Smooth muscle cell (in vitro differentiated cells): ENCODE data around the gene KLF11. TPM values are rescaled to one million over a fixed set of nuclear protein-coding genes. Genes with fewer than 3 reads are reported as not detected.
"Not testable (repeated sequence)": the region's sequence is repeated elsewhere in the genome, so short reads cannot be mapped to it uniquely, and the experiment has no call there.

ENCODE experiments used
- DNase-seq: peaks from one replicate; lab custom pipeline; 2025; ENCODE audit not compliant: unreplicated experiment; lab: John Stamatoyannopoulos, UW
- H2AFZ ChIP-seq: fragments of 200-600 bp; sonication (generic); 2 replicates; pipeline ENCODE4 v1.6.0; 2016; ENCODE audit warnings: antibody characterized with exemption, low read depth, mild to moderate bottlenecking
- H3F3A ChIP-seq: fragments of 200-600 bp; sonication (generic); 2 replicates; pipeline ENCODE4 v1.6.0; 2017; ENCODE audit warnings: antibody characterized with exemption, low read depth
- H3K27ac ChIP-seq: fragments of 200-600 bp; sonication (generic); 2 replicates; pipeline ENCODE4 v1.5.1; 2016; ENCODE audit warnings: low read depth, mild to moderate bottlenecking
- H3K27me3 ChIP-seq: fragments of 200-600 bp; sonication (generic); 2 replicates; pipeline ENCODE4 v1.6.1; 2016; ENCODE audit warnings: low read depth, mild to moderate bottlenecking
- H3K36me3 ChIP-seq: fragments of 200-600 bp; sonication (generic); 2 replicates; pipeline ENCODE4 v1.5.1; 2016; ENCODE audit warnings: low read depth
- H3K4me1 ChIP-seq: fragments of 200-600 bp; sonication (generic); 2 replicates; pipeline ENCODE4 v1.5.1; 2016; ENCODE audit warnings: low read depth
- H3K4me2 ChIP-seq: fragments of 200-600 bp; sonication (generic); 2 replicates; pipeline ENCODE4 v1.6.0; 2016; ENCODE audit warnings: mild to moderate bottlenecking
- H3K4me3 ChIP-seq: fragments of 200-600 bp; sonication (generic); 2 replicates; pipeline ENCODE4 v1.5.1; 2016; ENCODE audit warnings: mild to moderate bottlenecking
- H3K79me2 ChIP-seq: fragments of 200-600 bp; sonication (generic); 2 replicates; pipeline ENCODE4 v1.6.0; 2016; ENCODE audit warnings: low read depth, mild to moderate bottlenecking
- H3K9ac ChIP-seq: fragments of 200-600 bp; sonication (generic); 2 replicates; pipeline ENCODE4 v1.6.0; 2016; ENCODE audit warnings: low read depth
- H3K9me3 ChIP-seq: fragments of 200-600 bp; sonication (generic); replicated peaks from 2 replicates; pipeline ENCODE4 v1.5.1; 2016; ENCODE audit warnings: low read depth
- H4K20me1 ChIP-seq: fragments of 200-600 bp; sonication (generic); 2 replicates; pipeline ENCODE4 v1.6.0; 2016; ENCODE audit warnings: low read depth
- WGBS: methylation state at CpG from one replicate; pipeline ENCODE4 v1.1.7; 2016; ENCODE audit warnings: low lambda C conversion rate; 5-methylcytosine and 5-hydroxymethylcytosine counted together
- polyA plus RNA-seq: library from polyadenylated mRNA; unstranded; fragments of >200 nt; fragmentation: Nextera tagmentation; extraction: Ambion mirVana; gene quantifications from 2 replicates; pipeline ENCODE4 v1.2.1, GENCODE V29; 2016
- total RNA-seq: library from RNA; depleted of rRNA; stranded (reverse); fragments of >200 nt; gene quantifications from 2 replicates; pipeline ENCODE4 v1.2.3, GENCODE V29; 2014
- TF ChIP-seq, protein P1 (sequence below): fragments of 200-600 bp; sonication (generic); IDR thresholded peaks from 2 replicates; pipeline ENCODE4 v1.5.1; 2017; ENCODE audit warnings: borderline replicate concordance, mild to moderate bottlenecking, antibody characterized with exemption; ENCODE audit not compliant: insufficient read depth, poor library complexity, severe bottlenecking

KLF11 gene
- total and polyA plus RNA-seq, 2 experiments from 2014 or later, result 9.9 to 12.7 TPM

DNA sequence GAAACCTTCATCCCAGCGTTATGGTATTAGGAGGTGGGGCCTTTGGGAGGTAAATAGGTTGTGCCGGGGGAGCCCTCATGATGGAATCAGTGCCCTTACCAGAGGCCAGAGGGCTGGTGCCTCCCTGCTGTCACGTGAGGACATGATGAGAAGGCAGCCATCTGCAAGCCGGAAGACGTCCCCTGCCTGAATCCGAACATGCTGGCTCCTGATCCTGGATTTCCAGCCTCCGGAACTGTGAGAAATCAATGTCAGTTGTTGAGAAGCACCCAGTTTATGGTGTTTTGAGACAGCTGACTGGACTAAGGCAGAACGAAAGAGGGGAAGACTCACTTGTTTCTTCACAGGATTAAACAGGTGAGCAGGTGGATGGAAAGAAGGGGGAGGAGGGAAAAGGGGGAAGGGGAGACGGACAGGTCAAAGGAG, 13.0 kb upstream of the KLF11 start:
- Histone ChIP-seq H2AFZ (no peak overlapping the region), H3K36me3 (no peaks in the 10 kb centered on the region), H3K4me2 (no peak overlapping the region), H3F3A (no peaks in the 10 kb centered on the region), H3K27me3 (no peaks in the 10 kb centered on the region), H4K20me1 (no peaks in the 10 kb centered on the region), H3K4me3 (no peak overlapping the region), H3K79me2 (no peaks in the 10 kb centered on the region), H3K9me3 (no peaks in the 10 kb centered on the region), H3K4me1 (peaks cover 11% of the 10 kb centered on the region), H3K9ac (no peak overlapping the region), H3K27ac (no peak overlapping the region)
- no peak for DNase-seq
- TF ChIP-seq, protein P1, sequence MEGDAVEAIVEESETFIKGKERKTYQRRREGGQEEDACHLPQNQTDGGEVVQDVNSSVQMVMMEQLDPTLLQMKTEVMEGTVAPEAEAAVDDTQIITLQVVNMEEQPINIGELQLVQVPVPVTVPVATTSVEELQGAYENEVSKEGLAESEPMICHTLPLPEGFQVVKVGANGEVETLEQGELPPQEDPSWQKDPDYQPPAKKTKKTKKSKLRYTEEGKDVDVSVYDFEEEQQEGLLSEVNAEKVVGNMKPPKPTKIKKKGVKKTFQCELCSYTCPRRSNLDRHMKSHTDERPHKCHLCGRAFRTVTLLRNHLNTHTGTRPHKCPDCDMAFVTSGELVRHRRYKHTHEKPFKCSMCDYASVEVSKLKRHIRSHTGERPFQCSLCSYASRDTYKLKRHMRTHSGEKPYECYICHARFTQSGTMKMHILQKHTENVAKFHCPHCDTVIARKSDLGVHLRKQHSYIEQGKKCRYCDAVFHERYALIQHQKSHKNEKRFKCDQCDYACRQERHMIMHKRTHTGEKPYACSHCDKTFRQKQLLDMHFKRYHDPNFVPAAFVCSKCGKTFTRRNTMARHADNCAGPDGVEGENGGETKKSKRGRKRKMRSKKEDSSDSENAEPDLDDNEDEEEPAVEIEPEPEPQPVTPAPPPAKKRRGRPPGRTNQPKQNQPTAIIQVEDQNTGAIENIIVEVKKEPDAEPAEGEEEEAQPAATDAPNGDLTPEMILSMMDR, result no peak
- WGBS, result 67% methylated on average over 9 of the region's 9 CpGs

DNA sequence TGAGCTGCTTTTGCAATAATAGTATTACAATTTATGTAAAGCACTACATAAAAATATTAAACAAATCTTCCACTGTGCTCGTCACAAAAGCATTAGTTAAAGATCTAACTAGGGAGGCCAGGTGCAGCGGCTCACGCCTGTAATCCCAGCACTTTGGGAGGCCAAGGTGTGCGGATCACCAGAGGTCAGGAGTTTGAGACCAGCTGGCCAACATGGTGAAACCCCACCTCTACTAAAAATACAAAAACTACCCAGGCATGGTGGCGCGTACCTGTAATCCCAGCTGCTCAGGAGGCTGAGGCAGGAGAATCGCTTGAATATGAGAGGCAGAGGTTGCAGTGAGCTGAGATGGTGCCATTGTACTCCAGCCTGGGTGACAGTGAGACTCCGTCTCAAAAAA, 12.6 kb upstream of the KLF11 start:
- not testable (repeated sequence) for H3K36me3 ChIP-seq

DNA sequence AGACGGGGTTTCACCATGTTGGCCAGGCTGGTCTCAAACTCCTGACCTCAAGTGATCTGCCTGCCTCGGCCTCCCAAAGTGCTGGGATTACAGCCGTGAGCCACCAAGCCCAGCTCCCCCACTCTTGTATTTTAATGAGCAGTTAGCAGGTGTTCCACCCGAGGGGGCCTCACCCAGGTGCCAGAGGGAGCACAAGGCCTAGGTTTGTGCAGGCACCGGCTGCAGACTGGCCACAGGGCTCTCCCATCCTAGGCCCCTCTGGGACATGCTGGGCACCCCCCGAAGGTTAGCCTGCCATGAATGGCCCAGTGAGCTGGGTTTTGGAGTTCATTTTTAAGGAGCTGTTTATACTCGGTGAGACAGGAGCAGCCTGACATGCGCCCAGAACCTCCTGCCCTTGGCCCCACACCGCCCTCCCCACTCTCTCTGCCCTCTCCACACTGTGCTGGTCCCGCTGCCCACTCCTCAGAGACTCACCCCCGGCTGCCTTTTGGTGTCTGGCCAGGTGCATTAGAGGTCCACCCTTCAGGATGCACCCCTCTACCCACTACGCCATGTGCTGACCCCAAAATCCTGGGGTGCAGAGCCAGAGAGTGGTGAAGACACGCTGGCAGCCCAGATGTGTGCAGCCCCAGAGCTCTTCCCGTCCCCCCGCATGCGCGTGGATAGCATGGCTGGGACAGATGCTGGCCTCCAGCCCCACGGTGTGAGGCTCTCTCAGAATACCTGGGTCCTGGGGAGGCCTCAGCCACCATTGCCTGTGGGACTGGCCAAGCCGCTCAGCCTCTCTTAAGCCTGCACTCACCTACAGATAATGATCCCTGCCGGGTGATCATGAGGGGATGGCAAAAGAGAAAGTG, 11.2 kb upstream of the KLF11 start:
- TF ChIP-seq, protein P1, result no peak
- 91% methylated on average over 20 of the region's 20 CpGs for WGBS
- no peak overlapping the region for H3K9ac ChIP-seq
- H3K27ac ChIP-seq, result no peak overlapping the region
- H3F3A ChIP-seq, result no peaks in the 10 kb centered on the region
- no peaks in the 10 kb centered on the region for H3K79me2 ChIP-seq
- no peak overlapping the region for H3K4me2 ChIP-seq
- no peaks in the 10 kb centered on the region for H4K20me1 ChIP-seq
- no peak for DNase-seq
- H3K27me3 ChIP-seq, result no peaks in the 10 kb centered on the region
- H3K36me3 ChIP-seq, result no peaks in the 10 kb centered on the region
- H3K4me1 ChIP-seq, result peaks cover 11% of the 10 kb centered on the region
- H2AFZ ChIP-seq, result no peak overlapping the region
- H3K9me3 ChIP-seq, result no peaks in the 10 kb centered on the region
- H3K4me3 ChIP-seq, result no peak overlapping the region

More for the DNA sequence above, 12.6 kb upstream of the KLF11 start:
- not testable (repeated sequence) for DNase-seq, H3K4me3 ChIP-seq, H3K27me3 ChIP-seq, H4K20me1 ChIP-seq, H3K9ac ChIP-seq, H3K9me3 ChIP-seq, H3F3A ChIP-seq, H3K27ac ChIP-seq, H3K4me2 ChIP-seq, H3K79me2 ChIP-seq, H2AFZ ChIP-seq
- 93% methylated on average over 8 of the region's 8 CpGs for WGBS
- H3K4me1 ChIP-seq, result peaks cover 11% of the 10 kb centered on the region

DNA sequence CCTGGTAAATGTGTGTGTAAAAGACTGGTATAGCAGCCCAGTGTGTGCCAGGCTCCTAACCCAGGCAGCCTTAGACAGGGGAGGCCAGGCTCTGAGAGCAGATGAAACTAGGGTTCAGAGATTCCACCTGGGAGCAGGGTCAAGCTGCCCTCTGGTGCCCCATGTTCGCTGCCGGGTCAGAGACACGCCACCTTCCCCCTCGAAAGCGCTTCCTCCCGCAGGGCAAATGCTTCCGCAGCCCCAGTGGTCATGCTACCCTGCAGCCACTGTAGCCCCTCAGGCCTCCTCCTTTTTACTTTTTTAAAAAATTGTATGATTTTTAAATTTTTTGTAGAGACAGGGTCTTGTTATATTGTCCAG, 10.6 kb upstream of the KLF11 start:
- H3K27me3 ChIP-seq, result no peaks in the 10 kb centered on the region
- H3K9ac ChIP-seq, result no peak overlapping the region
- WGBS, result 90% methylated on average over 7 of the region's 7 CpGs

More for the DNA sequence above, 10.6 kb upstream of the KLF11 start:
- Histone ChIP-seq H2AFZ (no peak overlapping the region), H3K79me2 (no peaks in the 10 kb centered on the region), H3K36me3 (no peaks in the 10 kb centered on the region), H3F3A (no peaks in the 10 kb centered on the region), H3K9me3 (no peaks in the 10 kb centered on the region), H3K4me3 (no peak overlapping the region), H3K4me1 (peaks cover 11% of the 10 kb centered on the region), H3K4me2 (no peak overlapping the region), H3K27ac (no peak overlapping the region), H4K20me1 (no peaks in the 10 kb centered on the region)
- TF ChIP-seq, protein P1, result no peak
- DNase-seq, result no peak
